ENCODE data around the gene HLA-DRA. TPM values are rescaled to one million over a fixed set of nuclear protein-coding genes. Genes with fewer than 3 reads are reported as not detected.
"Not testable (repeated sequence)": the region's sequence is repeated elsewhere in the genome, so short reads cannot be mapped to it uniquely, and the experiment has no call there.

HLA-DRA gene
- total RNA-seq, 1 experiment from 2014 or later: not detected

DNA sequence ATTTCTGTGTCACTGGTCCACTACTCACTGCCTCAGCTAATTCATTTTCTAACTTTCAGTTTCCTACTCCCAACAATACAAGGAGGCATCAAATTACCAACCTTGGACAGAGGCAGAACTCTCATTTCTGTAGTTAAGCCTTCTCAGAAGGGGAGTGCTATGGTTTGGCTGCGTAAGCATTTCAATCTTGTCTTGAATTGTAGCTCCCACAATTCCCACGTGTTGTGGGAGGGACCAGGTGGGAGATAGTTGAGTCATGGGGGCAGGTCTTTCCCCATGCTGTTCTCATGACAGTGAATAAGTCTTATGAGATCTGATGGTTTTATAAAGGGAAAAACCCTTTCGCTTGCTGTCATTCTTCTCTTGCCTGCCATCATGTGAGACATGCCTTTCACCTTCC, 22.9 kb downstream of the HLA-DRA start:
- in situ Hi-C loops (cut with HindIII; ENCODE audit: low pct_unique_long_range_greater_than_20kb, low sequenced_read_pairs): no loop called here
- peak; percentile 88 for DNase-seq (ENCODE audit: low read depth)

DNA sequence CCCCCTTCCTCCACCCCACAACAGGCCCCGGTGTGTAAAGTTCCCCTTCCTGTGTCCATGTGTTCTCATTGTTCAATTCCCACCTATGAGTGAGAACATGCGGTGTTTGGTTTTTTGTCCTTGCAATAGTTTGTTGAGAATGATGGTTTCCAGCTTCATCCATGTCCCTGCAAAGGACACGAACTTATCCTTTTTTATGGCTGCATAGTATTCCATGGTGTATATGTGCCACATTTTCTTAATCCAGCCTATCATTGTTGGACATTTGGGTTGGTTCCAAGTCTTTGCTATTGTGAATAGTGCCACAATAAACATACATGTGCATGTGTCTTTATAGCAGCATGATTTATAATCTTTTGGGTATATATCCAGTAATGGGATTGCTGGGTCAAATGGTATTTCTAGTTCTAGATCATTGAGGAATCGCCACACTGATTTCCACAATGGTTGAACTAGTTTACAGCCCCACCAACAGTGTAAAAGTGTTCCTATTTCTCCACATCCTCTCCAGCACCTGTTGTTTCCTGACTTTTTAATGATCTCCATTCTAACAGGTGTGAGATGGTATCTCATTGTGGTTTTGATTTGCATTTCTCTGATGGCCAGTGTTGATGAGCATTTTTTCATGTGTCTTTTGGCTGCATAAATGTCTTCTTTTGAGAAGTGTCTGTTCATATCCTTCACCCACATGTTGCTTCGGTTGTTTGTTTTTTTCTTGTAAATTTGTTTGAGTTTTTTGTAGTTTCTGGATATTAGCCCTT, 28.2 kb downstream of the HLA-DRA start:
- in situ Hi-C loops (cut with HindIII; ENCODE audit: low pct_unique_long_range_greater_than_20kb, low sequenced_read_pairs); DNase-seq (ENCODE audit: low read depth): not testable (repeated sequence)

DNA sequence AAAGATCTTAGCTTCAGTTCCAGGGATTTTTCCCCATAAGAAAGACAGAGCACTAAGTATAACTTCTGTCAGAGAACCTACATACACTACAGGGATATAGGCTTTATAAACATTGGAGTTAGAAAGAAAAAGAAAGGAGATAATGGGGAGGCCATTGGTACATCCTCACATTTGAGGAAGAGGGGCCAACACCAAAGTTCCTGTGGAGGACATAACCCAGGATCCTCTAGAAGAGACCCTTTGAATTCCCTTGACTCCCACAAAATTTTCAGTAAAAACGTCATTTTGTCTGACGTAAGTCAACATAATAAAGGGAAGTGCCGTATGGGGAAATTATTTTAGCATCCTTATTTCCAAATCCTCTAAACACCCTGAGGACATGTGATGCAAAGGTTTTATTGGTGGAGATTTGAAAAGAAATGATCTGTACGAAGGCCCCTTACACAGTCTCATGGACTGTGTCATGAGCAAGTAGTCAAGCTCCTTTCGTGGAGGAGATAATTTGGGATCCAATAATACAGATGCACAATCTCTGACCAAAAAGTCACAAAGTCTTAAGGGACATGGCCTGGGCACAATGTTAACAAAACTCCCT, 33.2 kb downstream of the HLA-DRA start:
- no peak for DNase-seq (ENCODE audit: low read depth)
- in situ Hi-C loops (cut with HindIII; ENCODE audit: low pct_unique_long_range_greater_than_20kb, low sequenced_read_pairs): no loop called here

DNA sequence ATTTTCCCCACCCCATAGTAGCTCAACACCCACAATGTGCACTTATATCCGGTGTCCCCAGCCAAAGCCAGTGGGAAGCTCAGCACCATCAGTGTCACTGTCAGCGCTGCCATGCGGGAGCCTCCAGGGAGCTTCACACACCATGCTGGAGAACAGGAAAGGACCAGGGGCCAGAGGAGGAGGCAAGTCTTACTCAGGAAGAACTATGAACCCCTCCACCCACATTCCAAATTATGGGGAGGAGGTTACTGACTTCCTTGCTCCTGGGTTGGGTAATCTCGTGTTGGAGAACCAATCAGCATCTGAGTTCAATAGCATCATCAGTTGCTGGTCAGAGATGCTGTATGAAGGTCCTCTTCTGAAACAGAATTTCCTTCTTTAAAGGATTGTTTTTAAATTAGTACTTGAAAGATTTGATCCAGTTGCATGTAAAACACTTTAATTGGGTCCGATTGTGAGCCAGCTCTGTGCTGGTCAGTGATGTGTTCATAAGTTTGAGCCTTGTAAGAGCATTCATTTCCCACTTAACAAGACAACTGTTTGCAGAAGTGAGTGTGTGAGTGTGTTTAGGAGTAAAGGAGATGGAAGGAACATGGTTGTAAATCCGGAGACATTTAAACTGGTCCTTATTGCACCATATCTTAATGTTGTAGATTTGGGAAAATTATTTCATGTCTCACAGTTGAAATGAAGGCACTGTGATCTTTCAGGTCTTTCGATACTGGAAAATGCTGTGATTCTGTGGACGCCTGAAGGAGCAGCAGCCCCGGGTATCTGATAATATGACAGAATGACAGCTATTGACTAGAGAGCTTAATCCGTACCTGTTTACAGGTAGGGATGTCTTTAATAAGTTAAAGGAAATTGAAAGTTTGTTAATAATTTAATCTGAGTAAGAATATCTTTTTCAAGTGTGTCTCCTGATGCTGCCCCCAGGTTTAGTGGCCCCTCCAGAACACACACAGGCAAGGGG, 34.0 kb downstream of the HLA-DRA start:
- DNase-seq (ENCODE audit: low read depth): peak; percentile 30
- in situ Hi-C loops (cut with HindIII; ENCODE audit: low pct_unique_long_range_greater_than_20kb, low sequenced_read_pairs): not testable (repeated sequence)

DNA sequence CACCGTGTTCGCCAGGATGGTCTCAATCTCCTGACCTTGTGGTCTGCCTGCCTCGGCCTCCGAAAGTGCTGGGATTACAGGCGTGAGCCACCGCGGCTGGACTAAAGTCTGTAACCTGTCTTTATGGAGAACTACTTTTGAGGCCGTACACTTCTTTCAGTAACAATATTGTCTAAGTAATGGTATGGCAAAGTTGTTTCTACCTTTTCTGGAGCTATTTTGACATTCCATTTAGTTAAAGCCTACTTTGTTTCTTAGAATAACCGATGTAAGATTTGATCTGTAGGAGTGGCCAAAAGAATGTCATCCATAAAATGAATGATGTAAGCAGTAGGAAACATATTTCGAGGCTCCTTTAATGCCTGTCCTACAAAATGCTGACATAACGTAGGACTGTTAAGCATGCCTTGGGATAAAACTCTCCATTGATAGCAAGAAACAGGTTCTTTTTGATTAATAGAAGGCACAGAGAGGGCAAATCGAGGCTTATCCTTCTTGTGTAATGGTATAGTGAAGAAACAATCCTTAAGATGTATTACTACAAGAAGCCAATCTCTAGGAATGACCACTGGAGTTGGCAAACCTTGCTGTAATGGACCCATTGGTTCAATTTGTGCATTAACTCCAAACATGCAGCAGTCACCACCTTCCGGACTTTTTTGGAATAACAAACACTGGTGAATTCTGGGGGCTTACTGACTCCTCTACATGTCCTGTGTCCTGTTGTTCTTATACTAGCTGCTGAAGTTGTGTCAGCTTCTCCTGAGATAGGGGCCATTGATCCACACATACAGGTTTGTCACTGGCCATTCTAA, 35.9 kb downstream of the HLA-DRA start:
- DNase-seq (ENCODE audit: low read depth): no peak
- in situ Hi-C loops (cut with HindIII; ENCODE audit: low pct_unique_long_range_greater_than_20kb, low sequenced_read_pairs): no loop called here

DNA sequence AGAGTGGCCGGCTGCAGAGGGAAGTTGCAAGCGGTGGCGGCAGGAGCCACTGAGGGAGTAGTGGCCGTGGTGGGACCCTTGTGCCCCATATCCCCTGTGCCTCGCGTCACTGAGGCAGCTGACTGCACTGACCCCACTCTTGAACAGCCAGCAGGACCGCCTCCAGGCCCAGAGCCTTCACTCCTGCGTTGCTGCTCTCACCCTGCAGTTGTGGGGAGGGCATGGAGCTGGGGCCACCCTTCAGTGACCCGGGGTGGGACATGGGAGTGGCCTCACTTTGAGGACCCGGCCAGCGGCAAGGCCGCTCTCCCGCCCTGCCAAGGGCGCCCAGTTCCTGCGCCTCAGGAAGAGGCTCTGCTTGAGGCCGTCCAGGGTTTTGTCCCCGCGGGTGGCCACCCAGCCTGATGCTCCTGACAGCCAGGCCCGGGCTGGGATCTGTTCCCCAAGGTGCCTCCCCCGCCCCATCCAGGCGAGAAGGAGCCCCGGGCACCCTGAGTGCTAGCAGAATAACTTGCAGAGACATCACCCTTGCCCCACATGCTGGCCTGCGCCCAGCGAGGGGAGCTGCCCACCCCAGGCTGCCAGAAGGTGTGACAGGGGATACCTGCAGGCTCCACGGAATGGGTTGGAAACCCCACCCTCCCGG, 44.4 kb downstream of the HLA-DRA start:
- no peak for DNase-seq (ENCODE audit: low read depth)
- in situ Hi-C loops (cut with HindIII; ENCODE audit: low pct_unique_long_range_greater_than_20kb, low sequenced_read_pairs): no loop called here

DNA sequence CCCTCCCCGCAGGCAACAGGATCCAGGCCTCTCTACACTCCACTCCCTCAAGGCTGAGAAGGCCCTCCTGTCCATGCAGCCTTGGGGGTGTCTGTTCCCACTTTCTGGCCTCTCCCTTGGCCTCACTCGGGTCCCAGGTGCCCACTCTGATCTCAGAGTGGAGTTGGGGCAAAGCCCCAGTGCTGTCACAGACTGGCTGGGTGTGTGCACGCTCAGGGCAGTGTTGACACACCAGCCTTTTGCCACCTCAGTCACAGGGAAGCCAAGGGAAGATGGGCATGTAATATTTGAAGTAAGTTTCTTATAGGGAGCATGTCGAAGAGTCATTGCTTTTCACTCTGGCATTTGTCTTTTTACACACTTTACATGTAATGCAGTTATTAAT, 44.9 kb downstream of the HLA-DRA start:
- no peak for DNase-seq (ENCODE audit: low read depth)
- in situ Hi-C loops (cut with HindIII; ENCODE audit: low pct_unique_long_range_greater_than_20kb, low sequenced_read_pairs): no loop called here

DNA sequence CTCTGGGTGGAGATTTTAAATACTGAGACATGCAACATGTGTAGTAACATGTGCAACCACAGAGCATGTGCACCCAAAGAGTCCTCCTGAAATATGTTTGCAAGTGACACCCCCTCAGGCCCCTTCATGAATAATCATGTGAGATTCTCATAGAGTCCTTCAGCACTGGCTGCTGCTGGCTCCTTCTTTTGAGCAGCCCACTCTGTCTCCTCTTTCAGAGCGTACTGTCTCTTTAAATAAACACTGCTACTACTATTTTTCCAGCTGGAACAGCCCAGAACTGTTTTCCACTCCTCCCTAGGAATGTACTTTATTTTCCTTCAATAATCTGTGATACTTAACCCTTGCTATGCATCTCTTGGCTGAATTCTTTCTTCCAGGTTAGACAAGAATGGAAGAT, 48.4 kb downstream of the HLA-DRA start:
- DNase-seq (ENCODE audit: low read depth): no peak
- in situ Hi-C loops (cut with HindIII; ENCODE audit: low pct_unique_long_range_greater_than_20kb, low sequenced_read_pairs): no loop called here

DNA sequence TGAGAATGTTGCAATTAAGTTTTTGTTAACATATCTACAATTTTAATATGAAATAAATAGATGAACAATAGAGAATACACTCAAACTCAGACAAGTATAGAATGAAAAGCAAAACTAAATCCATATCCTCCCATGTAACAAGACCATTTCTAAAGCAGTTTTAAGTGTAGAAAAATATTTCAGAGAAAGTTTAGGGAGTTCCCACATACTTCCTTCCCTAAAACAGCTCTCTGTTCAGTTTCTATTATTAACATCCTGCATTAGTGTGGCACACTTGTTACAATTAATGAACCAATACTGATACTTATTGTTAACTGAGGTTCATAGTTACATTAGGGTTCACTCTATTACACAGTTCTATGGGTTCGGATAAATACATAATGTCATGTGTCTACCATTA, 52.0 kb downstream of the HLA-DRA start:
- in situ Hi-C loops (cut with HindIII; ENCODE audit: low pct_unique_long_range_greater_than_20kb, low sequenced_read_pairs): no loop called here
- no peak for DNase-seq (ENCODE audit: low read depth)

DNA sequence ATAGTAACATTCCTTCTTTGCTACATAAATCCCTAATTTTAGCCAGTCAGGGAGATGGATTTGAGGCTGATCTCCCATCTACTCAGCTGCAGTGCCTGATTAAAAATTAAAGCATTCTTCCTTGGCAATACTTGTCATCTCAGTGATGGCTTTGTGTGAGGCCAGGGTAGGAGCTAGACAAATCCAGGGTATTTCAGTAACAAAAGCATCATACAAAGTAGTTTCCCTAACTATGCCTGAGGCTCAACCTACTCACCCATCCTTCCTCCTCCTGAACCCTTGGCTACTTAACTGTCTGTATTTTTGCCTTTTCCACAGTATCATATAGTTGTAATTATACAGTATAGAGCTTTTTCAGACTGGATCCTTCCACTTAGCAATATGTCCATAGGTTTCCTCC, 52.7 kb downstream of the HLA-DRA start:
- no peak for DNase-seq (ENCODE audit: low read depth)
- in situ Hi-C loops (cut with HindIII; ENCODE audit: low pct_unique_long_range_greater_than_20kb, low sequenced_read_pairs): no loop called here

Other genes with a start within 250 kb of the HLA-DRA start
- 80.1 and 87.2 TPM in 2 replicates for gene PBX2, start 249.7 kb upstream of the HLA-DRA start, total RNA-seq (2014; rRNA removed; shearing (Covaris generic); ENCODE audit: low replicate concordance)
- 0.14 and 3.4 TPM in 2 replicates for gene GPSM3, start 247.2 kb upstream of the HLA-DRA start, total RNA-seq (2014; rRNA removed; shearing (Covaris generic); ENCODE audit: low replicate concordance)
- gene NOTCH4, start 215.8 kb upstream of the HLA-DRA start, total RNA-seq (2014; rRNA removed; shearing (Covaris generic); ENCODE audit: low replicate concordance): 0.26 and 0.71 TPM in 2 replicates
- not detected in 2 replicates for gene TSBP1, start 68.0 kb upstream of the HLA-DRA start, total RNA-seq (2014; rRNA removed; shearing (Covaris generic); ENCODE audit: low replicate concordance)
- gene BTNL2, start 32.7 kb upstream of the HLA-DRA start, total RNA-seq (2014; rRNA removed; shearing (Covaris generic); ENCODE audit: low replicate concordance): not detected in 2 replicates
- gene HLA-DRB5, start 90.4 kb downstream of the HLA-DRA start, total RNA-seq (2014; rRNA removed; shearing (Covaris generic); ENCODE audit: low replicate concordance): not detected in 2 replicates
- gene HLA-DRB1, start 150.0 kb downstream of the HLA-DRA start, total RNA-seq (2014; rRNA removed; shearing (Covaris generic); ENCODE audit: low replicate concordance): 0.17 TPM in 1 of 2 replicates, not detected in the other
- gene HLA-DQA1, start 197.5 kb downstream of the HLA-DRA start, total RNA-seq (2014; rRNA removed; shearing (Covaris generic); ENCODE audit: low replicate concordance): not detected in 2 replicates
- not detected in 2 replicates for gene HLA-DQB1, start 226.8 kb downstream of the HLA-DRA start, total RNA-seq (2014; rRNA removed; shearing (Covaris generic); ENCODE audit: low replicate concordance)

All from Caki2 (cell line).